Measurements from ENCODE around the gene ELAVL3.

- TF ChIP-seq, protein P1, sequence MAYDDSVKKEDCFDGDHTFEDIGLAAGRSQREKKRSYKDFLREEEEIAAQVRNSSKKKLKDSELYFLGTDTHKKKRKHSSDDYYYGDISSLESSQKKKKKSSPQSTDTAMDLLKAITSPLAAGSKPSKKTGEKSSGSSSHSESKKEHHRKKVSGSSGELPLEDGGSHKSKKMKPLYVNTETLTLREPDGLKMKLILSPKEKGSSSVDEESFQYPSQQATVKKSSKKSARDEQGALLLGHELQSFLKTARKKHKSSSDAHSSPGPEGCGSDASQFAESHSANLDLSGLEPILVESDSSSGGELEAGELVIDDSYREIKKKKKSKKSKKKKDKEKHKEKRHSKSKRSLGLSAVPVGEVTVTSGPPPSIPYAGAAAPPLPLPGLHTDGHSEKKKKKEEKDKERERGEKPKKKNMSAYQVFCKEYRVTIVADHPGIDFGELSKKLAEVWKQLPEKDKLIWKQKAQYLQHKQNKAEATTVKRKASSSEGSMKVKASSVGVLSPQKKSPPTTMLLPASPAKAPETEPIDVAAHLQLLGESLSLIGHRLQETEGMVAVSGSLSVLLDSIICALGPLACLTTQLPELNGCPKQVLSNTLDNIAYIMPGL (CRISPR knock-in tag; IDR thresholded peaks at IDR 0.05): no peak
- no peak for TF ChIP-seq CTCF (IDR thresholded peaks at IDR 0.05)
- TF ChIP-seq, protein P2, sequence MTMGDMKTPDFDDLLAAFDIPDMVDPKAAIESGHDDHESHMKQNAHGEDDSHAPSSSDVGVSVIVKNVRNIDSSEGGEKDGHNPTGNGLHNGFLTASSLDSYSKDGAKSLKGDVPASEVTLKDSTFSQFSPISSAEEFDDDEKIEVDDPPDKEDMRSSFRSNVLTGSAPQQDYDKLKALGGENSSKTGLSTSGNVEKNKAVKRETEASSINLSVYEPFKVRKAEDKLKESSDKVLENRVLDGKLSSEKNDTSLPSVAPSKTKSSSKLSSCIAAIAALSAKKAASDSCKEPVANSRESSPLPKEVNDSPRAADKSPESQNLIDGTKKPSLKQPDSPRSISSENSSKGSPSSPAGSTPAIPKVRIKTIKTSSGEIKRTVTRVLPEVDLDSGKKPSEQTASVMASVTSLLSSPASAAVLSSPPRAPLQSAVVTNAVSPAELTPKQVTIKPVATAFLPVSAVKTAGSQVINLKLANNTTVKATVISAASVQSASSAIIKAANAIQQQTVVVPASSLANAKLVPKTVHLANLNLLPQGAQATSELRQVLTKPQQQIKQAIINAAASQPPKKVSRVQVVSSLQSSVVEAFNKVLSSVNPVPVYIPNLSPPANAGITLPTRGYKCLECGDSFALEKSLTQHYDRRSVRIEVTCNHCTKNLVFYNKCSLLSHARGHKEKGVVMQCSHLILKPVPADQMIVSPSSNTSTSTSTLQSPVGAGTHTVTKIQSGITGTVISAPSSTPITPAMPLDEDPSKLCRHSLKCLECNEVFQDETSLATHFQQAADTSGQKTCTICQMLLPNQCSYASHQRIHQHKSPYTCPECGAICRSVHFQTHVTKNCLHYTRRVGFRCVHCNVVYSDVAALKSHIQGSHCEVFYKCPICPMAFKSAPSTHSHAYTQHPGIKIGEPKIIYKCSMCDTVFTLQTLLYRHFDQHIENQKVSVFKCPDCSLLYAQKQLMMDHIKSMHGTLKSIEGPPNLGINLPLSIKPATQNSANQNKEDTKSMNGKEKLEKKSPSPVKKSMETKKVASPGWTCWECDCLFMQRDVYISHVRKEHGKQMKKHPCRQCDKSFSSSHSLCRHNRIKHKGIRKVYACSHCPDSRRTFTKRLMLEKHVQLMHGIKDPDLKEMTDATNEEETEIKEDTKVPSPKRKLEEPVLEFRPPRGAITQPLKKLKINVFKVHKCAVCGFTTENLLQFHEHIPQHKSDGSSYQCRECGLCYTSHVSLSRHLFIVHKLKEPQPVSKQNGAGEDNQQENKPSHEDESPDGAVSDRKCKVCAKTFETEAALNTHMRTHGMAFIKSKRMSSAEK (CRISPR knock-in tag; IDR thresholded peaks at IDR 0.05; ENCODE audit: borderline replicate concordance): no peak
- peak; percentile 62; the same call in 1 of the 2 replicates for TF ChIP-seq ETV6 (CRISPR knock-in tag; IDR thresholded peaks at IDR 0.05)
These were observed 49.6 kb upstream of the ELAVL3 start for GRCh38 chr19:11530432-11530831.

Data from WTC11 (cell line).